Stimulated activated CD4-positive, alpha-beta T cell treated with anti-CD3 and anti-CD28 coated beads, Interleukin-2, amount 100 ng/mL, for 24 hours (primary cell): Measurements from ENCODE around the gene JAK1.

ENCODE experiments used
- DNase-seq, 2 donors: peaks; one replicate each; pipeline ENCODE4 v3.0.0-alpha.2; 2020

Gene JAK1

GRCh38 chr1:64887689-64888217, 78.6 kb downstream of the JAK1 start:
- no peak for DNase-seq

- DNase-seq, result no peak
Measured at GRCh38 chr1:64886877-64887276, 79.5 kb downstream of the JAK1 start.

- DNase-seq, result no peak
Measured at GRCh38 chr1:64885648-64886047, 80.7 kb downstream of the JAK1 start.

GRCh38 chr1:64884261-64885040, 81.9 kb downstream of the JAK1 start:
- no peak for DNase-seq

GRCh38 chr1:64882574-64883255, 83.6 kb downstream of the JAK1 start:
- no peak for DNase-seq

- DNase-seq, result no peak
Measured at GRCh38 chr1:64881281-64881680, 85.1 kb downstream of the JAK1 start.

- DNase-seq, result no peak
Measured at GRCh38 chr1:64880449-64880848, 85.9 kb downstream of the JAK1 start.

GRCh38 chr1:64878931-64879611, 87.3 kb downstream of the JAK1 start:
- no peak for DNase-seq

GRCh38 chr1:64878090-64878489, 88.3 kb downstream of the JAK1 start:
- no peak for DNase-seq

- DNase-seq, result no peak
Measured at GRCh38 chr1:64877598-64877997, 88.8 kb downstream of the JAK1 start.

GRCh38 chr1:64877151-64877550, 89.2 kb downstream of the JAK1 start:
- no peak for DNase-seq

GRCh38 chr1:64875606-64876005, 90.7 kb downstream of the JAK1 start:
- DNase-seq, result no peak

- DNase-seq, result no peak
Measured at GRCh38 chr1:64875101-64875500, 91.2 kb downstream of the JAK1 start.

- no peak for DNase-seq
Measured at GRCh38 chr1:64874666-64875065, 91.7 kb downstream of the JAK1 start.

- no peak for DNase-seq
Measured at GRCh38 chr1:64873576-64873975, 92.8 kb downstream of the JAK1 start.

- DNase-seq, result no peak
Measured at GRCh38 chr1:64872067-64872466, 94.3 kb downstream of the JAK1 start.

- DNase-seq, result no peak
Measured at GRCh38 chr1:64871256-64871655, 95.1 kb downstream of the JAK1 start.

GRCh38 chr1:64867266-64867665, 99.1 kb downstream of the JAK1 start:
- DNase-seq, result no peak

- no peak for DNase-seq
Measured at GRCh38 chr1:64866689-64867088, 99.7 kb downstream of the JAK1 start.

- DNase-seq, result no peak
Measured at GRCh38 chr1:64865105-64865757, 101.1 kb downstream of the JAK1 start.

- peak; percentile 26 to 35 for DNase-seq
Measured at GRCh38 chr1:64864018-64864940, 102.1 kb downstream of the JAK1 start.

GRCh38 chr1:64861611-64862010, 104.7 kb downstream of the JAK1 start:
- no peak for DNase-seq
